NCI-H82 treated with DMSO at 0.1 percent for 48 hours (cell line): ENCODE data around the gene HIVEP2.
"Not testable (repeated sequence)": the region's sequence is repeated elsewhere in the genome, so short reads cannot be mapped to it uniquely, and the experiment has no call there.

Source experiments
- DNase-seq: peaks from one replicate; lab custom pipeline; 2025; ENCODE audit not compliant: unreplicated experiment; lab: John Stamatoyannopoulos, UW

HIVEP2 gene

GRCh38 chr6:142945049-142945445 lies at the start of gene HIVEP2:
TSS of gene HIVEP2 (minus strand) at chr6:142945176. CDS start at chr6:142774738, 170,438 bp downstream.
- peak; percentile 35 for DNase-seq

GRCh38 chr6:142993977-142994376 lies 49.0 kb upstream of the HIVEP2 start:
- no peak for DNase-seq

- DNase-seq: no peak
These were observed 42.5 kb upstream of the HIVEP2 start for GRCh38 chr6:142987490-142987889.

- DNase-seq: no peak
These were observed 40.3 kb upstream of the HIVEP2 start for GRCh38 chr6:142985281-142985680.

GRCh38 chr6:142984386-142984785 lies 39.4 kb upstream of the HIVEP2 start:
- DNase-seq: no peak

GRCh38 chr6:142975365-142975764 lies 30.4 kb upstream of the HIVEP2 start:
- no peak for DNase-seq

- DNase-seq: not testable (repeated sequence)
These were observed 26.0 kb upstream of the HIVEP2 start for GRCh38 chr6:142970941-142971340.

GRCh38 chr6:142968601-142969000 lies 23.6 kb upstream of the HIVEP2 start:
- no peak for DNase-seq

- no peak for DNase-seq
These were observed 21.3 kb upstream of the HIVEP2 start for GRCh38 chr6:142966294-142966693.

- DNase-seq: no peak
These were observed 20.2 kb upstream of the HIVEP2 start for GRCh38 chr6:142965164-142965563.

GRCh38 chr6:142960098-142960497 lies 15.1 kb upstream of the HIVEP2 start:
- no peak for DNase-seq

GRCh38 chr6:142958343-142958742 lies 13.4 kb upstream of the HIVEP2 start:
- no peak for DNase-seq

- DNase-seq: no peak
These were observed 11.8 kb upstream of the HIVEP2 start for GRCh38 chr6:142956726-142957125.

GRCh38 chr6:142954844-142955243 lies 9.9 kb upstream of the HIVEP2 start:
- no peak for DNase-seq

- peak; percentile 14 for DNase-seq
These were observed 8.6 kb upstream of the HIVEP2 start for GRCh38 chr6:142953373-142954273.

GRCh38 chr6:142952614-142953013 lies 7.6 kb upstream of the HIVEP2 start:
- DNase-seq: no peak

- no peak for DNase-seq
These were observed 5.3 kb upstream of the HIVEP2 start for GRCh38 chr6:142950291-142950690.

- peak; percentile 58 for DNase-seq
These were observed 2.9 kb upstream of the HIVEP2 start for GRCh38 chr6:142947714-142948480.

GRCh38 chr6:142946924-142947713 lies 2.1 kb upstream of the HIVEP2 start:
- no peak for DNase-seq

- peak; percentile 69 for DNase-seq
These were observed 1.4 kb upstream of the HIVEP2 start for GRCh38 chr6:142946181-142946923.
